ENCODE data around the gene PEAK1.

The PEAK1 gene

DNA sequence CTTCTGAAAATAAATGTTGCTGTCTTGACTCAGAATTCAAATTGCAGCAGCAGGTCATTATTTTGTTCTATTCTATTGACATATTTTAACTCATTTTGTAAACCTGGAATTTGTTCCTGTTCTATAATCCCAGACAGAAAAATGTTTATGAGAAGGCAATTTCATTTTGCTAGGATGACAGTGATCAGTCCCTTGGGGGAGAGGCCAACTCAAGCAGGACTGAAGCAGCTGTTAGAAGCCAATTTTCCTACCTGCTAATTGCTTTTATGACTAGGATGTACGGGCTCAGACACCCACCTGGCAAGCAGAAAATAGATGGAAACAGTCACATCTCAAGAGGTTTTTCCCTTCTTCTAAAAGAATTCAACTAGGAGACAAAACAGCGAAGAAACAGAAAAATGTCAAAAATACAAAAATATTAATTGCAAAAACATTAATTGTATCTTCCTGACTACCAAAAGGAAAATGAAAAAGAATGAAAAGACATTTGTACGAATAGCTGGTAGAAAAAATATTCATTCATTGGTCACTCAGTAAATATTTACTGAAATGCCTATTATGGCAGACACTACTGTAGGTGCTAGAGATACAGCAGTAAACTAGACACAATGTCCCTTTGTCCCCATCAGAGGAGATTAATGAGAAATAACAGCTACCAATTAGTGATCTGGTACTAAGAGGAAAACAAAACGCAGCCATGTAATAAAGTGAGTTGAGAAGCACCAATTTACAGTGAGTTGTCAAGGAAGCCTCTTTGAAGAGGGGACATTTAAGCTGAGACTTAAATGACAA is 73.5 kb downstream of the PEAK1 start:
- H3K4me3 ChIP-seq (ENCODE audit: insufficient read depth in 1 of 2, low read depth in 1 of 2, low read length in 2 of 2): no peak overlapping the region
- no peak overlapping the region for H3K14ac ChIP-seq (ENCODE audit: low read length in 2 of 2)
- no peak overlapping the region for H2BK12ac ChIP-seq (ENCODE audit: low read length in 2 of 2)
- H3K4ac ChIP-seq (ENCODE audit: low read depth in 1 of 2, low read length in 2 of 2): no peak overlapping the region
- no peaks in the 10 kb centered on the region for H3K27me3 ChIP-seq (ENCODE audit: control insufficient read depth in 1 of 2, insufficient read depth in 1 of 2, low read length in 2 of 2)
- no peak overlapping the region for H3K18ac ChIP-seq (ENCODE audit: low read depth in 1 of 2, low read length in 2 of 2)
- H4K91ac ChIP-seq (ENCODE audit: low read length): no peak overlapping the region
- no peak overlapping the region for H4K8ac ChIP-seq (ENCODE audit: low read length)
- peaks cover 0 to 26% of the 10 kb centered on the region in 2 experiments for H3K36me3 ChIP-seq (ENCODE audit: control insufficient read depth in 1 of 2, insufficient read depth in 2 of 2, low read depth in 1 of 2, low read length in 2 of 2)
- no peak overlapping the region for H2BK120ac ChIP-seq (ENCODE audit: low read depth, low read length)
- no peak overlapping the region for H2AK5ac ChIP-seq (ENCODE audit: low read length, severe bottlenecking)
- no peaks in the 10 kb centered on the region for H3K9me3 ChIP-seq (ENCODE audit: control insufficient read depth, low read length)
- no peaks in the 10 kb centered on the region for H3K4me1 ChIP-seq (ENCODE audit: control insufficient read depth, insufficient read depth, low read depth, low read length)
- 83% methylated on average over 2 of the region's 4 CpGs for WGBS
- no peak overlapping the region for H3K27ac ChIP-seq (ENCODE audit: low read length, poor library complexity, severe bottlenecking)
- no peak overlapping the region for H3K4me2 ChIP-seq (ENCODE audit: low read length, poor library complexity, severe bottlenecking)
- H2BK5ac ChIP-seq (ENCODE audit: low read depth, low read length, poor library complexity, severe bottlenecking): no peak overlapping the region
- peaks cover 6% of the 10 kb centered on the region for H3K79me1 ChIP-seq (replicated peaks; ENCODE audit: low read length, poor library complexity, severe bottlenecking)
- no peak overlapping the region for H2AFZ ChIP-seq (ENCODE audit: low read depth, low read length)
- no peak for DNase-seq
- H3K23ac ChIP-seq (ENCODE audit: low read length in 2 of 2): no peak overlapping the region
- H3K9ac ChIP-seq (ENCODE audit: low read length): no peak overlapping the region
- H2BK15ac ChIP-seq (ENCODE audit: low read depth, poor library complexity, severe bottlenecking): no peak overlapping the region

DNA sequence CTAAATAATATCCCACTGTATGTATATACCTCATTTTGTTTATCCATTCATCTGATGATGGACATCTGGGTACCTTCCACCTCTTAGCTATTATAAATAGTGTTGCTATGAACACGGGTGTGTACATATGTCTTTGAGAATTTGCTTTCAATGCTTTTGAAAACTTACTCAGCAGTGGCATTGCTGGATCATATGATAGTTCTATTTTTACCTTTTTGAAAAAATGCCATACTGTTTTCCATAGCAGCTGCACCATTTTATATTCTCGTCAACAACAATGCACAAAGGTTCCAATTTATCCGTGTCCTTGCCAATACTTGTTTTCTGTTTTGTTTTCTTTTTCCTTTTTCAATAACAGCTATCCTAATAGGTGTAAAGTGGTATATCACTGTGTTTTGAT is 77.1 kb downstream of the PEAK1 start:
- Histone ChIP-seq H3K4me2 (ENCODE audit: low read length, poor library complexity, severe bottlenecking) (no peak overlapping the region), H2BK120ac (ENCODE audit: low read depth, low read length) (no peak overlapping the region), H3K27me3 (ENCODE audit: control insufficient read depth in 1 of 2, insufficient read depth in 1 of 2, low read length in 2 of 2) (no peaks in the 10 kb centered on the region), H4K91ac (ENCODE audit: low read length) (no peak overlapping the region), H3K4ac (ENCODE audit: low read depth in 1 of 2, low read length in 2 of 2) (no peak overlapping the region), H2BK5ac (ENCODE audit: low read depth, low read length, poor library complexity, severe bottlenecking) (no peak overlapping the region), H3K4me1 (ENCODE audit: control insufficient read depth, insufficient read depth, low read depth, low read length) (no peaks in the 10 kb centered on the region), H4K8ac (ENCODE audit: low read length) (no peak overlapping the region), H3K9me3 (ENCODE audit: control insufficient read depth, low read length) (no peaks in the 10 kb centered on the region), H3K18ac (ENCODE audit: low read depth in 1 of 2, low read length in 2 of 2) (no peak overlapping the region), H3K23ac (ENCODE audit: low read length in 2 of 2) (no peak overlapping the region), H2BK12ac (ENCODE audit: low read length in 2 of 2) (no peak overlapping the region), H3K4me3 (ENCODE audit: insufficient read depth in 1 of 2, low read depth in 1 of 2, low read length in 2 of 2) (no peak overlapping the region), H2AK5ac (ENCODE audit: low read length, severe bottlenecking) (no peak overlapping the region), H3K27ac (ENCODE audit: low read length, poor library complexity, severe bottlenecking) (no peak overlapping the region), H3K14ac (ENCODE audit: low read length in 2 of 2) (no peak overlapping the region), H3K36me3 (ENCODE audit: control insufficient read depth in 1 of 2, insufficient read depth in 2 of 2, low read depth in 1 of 2, low read length in 2 of 2) (peaks cover 0 to 27% of the 10 kb centered on the region in 2 experiments), H2BK15ac (ENCODE audit: low read depth, poor library complexity, severe bottlenecking) (no peak overlapping the region), H3K9ac (ENCODE audit: low read length) (no peak overlapping the region), H3K79me1 (replicated peaks; ENCODE audit: low read length, poor library complexity, severe bottlenecking) (peaks cover 14% of the 10 kb centered on the region), H2AFZ (ENCODE audit: low read depth, low read length) (no peak overlapping the region)
- DNase-seq: no peak
- 100% methylated on average over 2 of the region's 3 CpGs for WGBS

DNA sequence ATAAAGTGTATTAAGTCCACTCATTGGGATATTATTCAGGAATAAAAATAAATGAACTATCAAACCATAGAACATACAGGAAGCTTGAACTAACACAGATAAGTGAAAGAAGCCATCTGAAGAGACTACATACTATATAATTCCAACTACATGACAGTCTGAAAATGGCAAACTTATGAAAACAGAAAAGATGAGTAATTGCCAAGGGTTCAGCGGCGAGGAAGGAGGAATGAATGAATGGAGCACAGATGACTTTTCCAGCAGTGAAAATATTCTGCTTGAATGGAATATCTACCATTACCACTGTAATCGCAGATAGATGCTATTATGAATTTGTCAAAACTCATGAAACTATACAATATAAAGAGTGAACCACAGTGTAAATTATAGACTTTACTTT is 79.7 kb downstream of the PEAK1 start:
- Histone ChIP-seq H3K14ac (ENCODE audit: low read length in 2 of 2) (no peak overlapping the region), H2BK120ac (ENCODE audit: low read depth, low read length) (no peak overlapping the region), H3K27me3 (ENCODE audit: control insufficient read depth in 1 of 2, insufficient read depth in 1 of 2, low read length in 2 of 2) (no peaks in the 10 kb centered on the region), H2AK5ac (ENCODE audit: low read length, severe bottlenecking) (no peak overlapping the region), H2BK5ac (ENCODE audit: low read depth, low read length, poor library complexity, severe bottlenecking) (no peak overlapping the region), H3K4ac (ENCODE audit: low read depth in 1 of 2, low read length in 2 of 2) (no peak overlapping the region), H4K91ac (ENCODE audit: low read length) (no peak overlapping the region), H3K18ac (ENCODE audit: low read depth in 1 of 2, low read length in 2 of 2) (no peak overlapping the region), H3K36me3 (ENCODE audit: control insufficient read depth in 1 of 2, insufficient read depth in 2 of 2, low read depth in 1 of 2, low read length in 2 of 2) (peaks cover 0 to 15% of the 10 kb centered on the region in 2 experiments), H2BK15ac (ENCODE audit: low read depth, poor library complexity, severe bottlenecking) (no peak overlapping the region), H3K9ac (ENCODE audit: low read length) (no peak overlapping the region), H3K4me3 (ENCODE audit: insufficient read depth in 1 of 2, low read depth in 1 of 2, low read length in 2 of 2) (no peak overlapping the region), H3K9me3 (ENCODE audit: control insufficient read depth, low read length) (no peaks in the 10 kb centered on the region), H3K27ac (ENCODE audit: low read length, poor library complexity, severe bottlenecking) (no peak overlapping the region), H3K4me1 (ENCODE audit: control insufficient read depth, insufficient read depth, low read depth, low read length) (peaks cover 2% of the 10 kb centered on the region), H3K23ac (ENCODE audit: low read length in 2 of 2) (no peak overlapping the region), H3K4me2 (ENCODE audit: low read length, poor library complexity, severe bottlenecking) (no peak overlapping the region), H2AFZ (ENCODE audit: low read depth, low read length) (no peak overlapping the region), H2BK12ac (ENCODE audit: low read length in 2 of 2) (no peak overlapping the region), H3K79me1 (replicated peaks; ENCODE audit: low read length, poor library complexity, severe bottlenecking) (peaks cover 15% of the 10 kb centered on the region), H4K8ac (ENCODE audit: low read length) (no peak overlapping the region)
- WGBS: 100% methylated on average over 2 of the region's 3 CpGs
- DNase-seq: no peak

DNA sequence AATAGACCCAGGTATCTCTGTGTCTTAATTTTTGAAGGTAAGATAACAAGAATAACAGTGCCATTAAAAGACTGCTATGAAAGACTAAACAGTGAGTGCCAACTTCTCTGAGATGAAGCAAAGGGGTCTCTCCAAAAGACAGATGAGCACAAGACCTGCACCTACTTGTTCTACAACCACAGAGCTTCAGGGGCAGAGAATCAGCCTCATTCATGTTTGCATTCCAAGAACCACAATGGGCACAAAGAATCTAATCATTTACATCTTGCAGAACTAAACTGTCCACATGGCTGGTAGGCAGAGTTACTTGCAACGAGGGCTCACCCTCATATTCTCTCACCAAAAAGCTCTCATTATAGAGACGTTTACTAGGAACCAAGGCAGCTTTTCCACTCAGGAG is 83.9 kb downstream of the PEAK1 start:
- no peak overlapping the region for H4K8ac ChIP-seq (ENCODE audit: low read length)
- H3K27me3 ChIP-seq (ENCODE audit: control insufficient read depth in 1 of 2, insufficient read depth in 1 of 2, low read length in 2 of 2): no peaks in the 10 kb centered on the region
- H3K4me3 ChIP-seq (ENCODE audit: insufficient read depth in 1 of 2, low read depth in 1 of 2, low read length in 2 of 2): no peak overlapping the region
- no peaks in the 10 kb centered on the region for H3K9me3 ChIP-seq (ENCODE audit: control insufficient read depth, low read length)
- WGBS: 100% methylated on average over 2 of the region's 2 CpGs
- no peak overlapping the region for H3K27ac ChIP-seq (ENCODE audit: low read length, poor library complexity, severe bottlenecking)
- peaks cover 2% of the 10 kb centered on the region for H3K4me1 ChIP-seq (ENCODE audit: control insufficient read depth, insufficient read depth, low read depth, low read length)
- H3K4me2 ChIP-seq (ENCODE audit: low read length, poor library complexity, severe bottlenecking): no peak overlapping the region
- H3K23ac ChIP-seq (ENCODE audit: low read length in 2 of 2): no peak overlapping the region
- no peak overlapping the region for H4K91ac ChIP-seq (ENCODE audit: low read length)
- H3K36me3 ChIP-seq (ENCODE audit: control insufficient read depth in 1 of 2, insufficient read depth in 2 of 2, low read depth in 1 of 2, low read length in 2 of 2): peaks cover 0 to 4% of the 10 kb centered on the region in 2 experiments
- no peak overlapping the region for H2BK15ac ChIP-seq (ENCODE audit: low read depth, poor library complexity, severe bottlenecking)
- H3K14ac ChIP-seq (ENCODE audit: low read length in 2 of 2): no peak overlapping the region
- no peak for DNase-seq
- no peak overlapping the region for H3K18ac ChIP-seq (ENCODE audit: low read depth in 1 of 2, low read length in 2 of 2)
- H2BK120ac ChIP-seq (ENCODE audit: low read depth, low read length): no peak overlapping the region
- H2BK5ac ChIP-seq (ENCODE audit: low read depth, low read length, poor library complexity, severe bottlenecking): no peak overlapping the region
- peaks cover 13% of the 10 kb centered on the region for H3K79me1 ChIP-seq (replicated peaks; ENCODE audit: low read length, poor library complexity, severe bottlenecking)
- no peak overlapping the region for H3K9ac ChIP-seq (ENCODE audit: low read length)
- H2BK12ac ChIP-seq (ENCODE audit: low read length in 2 of 2): no peak overlapping the region
- no peak overlapping the region for H2AK5ac ChIP-seq (ENCODE audit: low read length, severe bottlenecking)
- H3K4ac ChIP-seq (ENCODE audit: low read depth in 1 of 2, low read length in 2 of 2): no peak overlapping the region
- no peak overlapping the region for H2AFZ ChIP-seq (ENCODE audit: low read depth, low read length)

All from mesenchymal stem cell (in vitro differentiated cells and primary cell).